Stimulated activated CD4-positive, alpha-beta T cell treated with anti-CD3 and anti-CD28 coated beads, Interleukin-1b, Interleukin-23, amount 100 ng/mL, for 4 hours (primary cell): ENCODE data around the gene TLCD5.

Experiments
- DNase-seq, 2 donors: peaks; one replicate each; pipeline ENCODE4 v3.0.0-alpha.2; 2020; ENCODE audit warnings: low read depth in 2 of 2

Gene TLCD5

DNA sequence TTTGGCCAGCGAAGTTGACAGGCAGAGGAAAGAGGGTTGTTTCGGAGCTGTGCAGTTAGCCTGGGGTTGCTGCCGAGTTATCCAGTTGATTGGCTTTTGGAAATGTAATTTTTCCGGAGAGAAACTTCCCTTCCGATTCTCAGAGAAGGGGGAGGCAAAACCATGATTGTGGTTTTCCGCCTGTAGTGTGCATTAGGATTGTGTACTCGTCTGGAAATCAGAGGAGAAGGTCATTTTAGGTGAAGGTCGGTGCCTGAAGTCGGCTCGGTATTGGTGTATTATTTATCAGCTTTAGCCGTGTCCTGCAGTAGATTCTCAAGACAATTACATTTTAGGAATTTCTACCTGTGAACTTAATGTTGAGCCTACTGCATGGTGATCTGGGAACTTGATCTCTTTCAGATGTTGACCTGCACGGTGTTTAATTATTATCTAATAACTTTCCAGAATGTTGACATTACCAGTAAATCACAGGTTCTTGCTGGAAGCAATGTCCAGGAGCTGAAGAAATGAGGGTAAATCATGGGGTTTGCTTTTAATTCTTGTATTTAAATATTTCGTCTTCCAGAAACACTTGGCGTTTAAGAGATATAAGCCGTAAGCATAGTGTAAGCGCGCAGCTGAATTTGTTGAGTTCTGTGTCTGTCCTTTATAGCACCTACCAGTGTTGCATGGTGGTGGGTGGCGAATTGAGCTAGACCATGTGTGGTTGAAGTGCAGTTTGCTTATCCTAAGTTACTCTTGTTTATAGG, 12.4 kb downstream of the TLCD5 start:
- DNase-seq = no peak

GRCh38 chr11:120338107-120338933, 13.2 kb downstream of the TLCD5 start:
- no peak for DNase-seq

GRCh38 chr11:120339394-120339890, 14.3 kb downstream of the TLCD5 start:
- no peak for DNase-seq

DNA sequence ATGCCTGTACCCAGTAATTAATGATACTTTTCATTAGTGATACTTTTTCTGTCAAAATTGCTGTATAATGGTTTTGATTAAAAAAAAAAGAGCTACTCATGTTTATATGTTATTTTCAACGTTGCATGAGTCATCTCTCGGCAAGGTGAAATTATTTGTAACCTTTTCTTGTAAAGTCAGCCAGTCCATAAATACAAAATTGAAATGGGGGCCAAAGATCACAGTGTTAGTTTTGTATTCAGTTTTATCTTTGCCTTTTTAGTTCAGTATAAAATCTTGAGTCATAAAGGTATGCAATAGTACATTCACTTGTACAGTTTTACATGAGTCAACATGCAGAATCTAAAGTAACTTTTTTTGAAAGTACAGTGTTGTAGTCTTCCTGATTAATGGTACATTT, 15.4 kb downstream of the TLCD5 start:
- DNase-seq = no peak

DNA sequence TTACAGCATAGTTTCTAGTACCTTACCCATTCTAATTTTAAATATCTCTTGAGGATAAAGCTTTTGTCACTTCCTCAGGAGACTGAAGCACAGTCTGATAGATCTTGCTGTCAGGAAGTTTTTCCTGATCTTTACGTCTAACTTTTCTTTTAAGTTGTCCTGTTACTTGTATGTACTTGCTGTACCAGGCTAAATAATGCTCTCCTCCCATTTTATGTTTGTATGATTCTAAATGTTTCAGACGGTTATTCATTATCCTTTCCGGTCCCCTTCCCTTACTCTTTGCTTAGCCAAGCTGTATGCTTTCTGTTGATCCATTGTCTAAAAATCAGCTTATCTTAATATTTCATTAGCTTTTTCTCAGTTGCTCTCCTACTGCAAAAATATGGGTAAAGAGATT, 17.1 kb downstream of the TLCD5 start:
- no peak for DNase-seq

- no peak for DNase-seq
These were observed 17.6 kb downstream of the TLCD5 start for GRCh38 chr11:120342678-120343077.

DNA sequence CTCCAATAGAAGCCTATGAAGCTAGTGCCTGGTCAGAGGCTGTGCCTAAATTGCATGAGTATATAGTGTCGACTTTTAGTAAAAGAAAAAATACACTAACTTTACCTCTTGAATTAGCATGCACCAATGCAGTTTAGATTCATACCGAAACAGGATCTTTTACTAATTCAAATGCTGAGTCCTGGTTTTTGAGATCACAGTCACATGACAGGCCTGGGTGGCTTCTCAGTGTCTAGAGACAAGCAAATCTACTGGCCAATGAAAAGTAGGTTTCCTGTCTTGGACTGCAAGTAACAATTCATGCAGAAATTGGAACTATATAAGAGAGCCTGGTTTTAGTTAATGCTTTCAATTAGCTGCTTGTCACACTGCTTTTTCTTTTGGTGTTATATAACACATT, 18.3 kb downstream of the TLCD5 start:
- DNase-seq = no peak

- DNase-seq = no peak
These were observed 19.4 kb downstream of the TLCD5 start for GRCh38 chr11:120344302-120345004.

DNA sequence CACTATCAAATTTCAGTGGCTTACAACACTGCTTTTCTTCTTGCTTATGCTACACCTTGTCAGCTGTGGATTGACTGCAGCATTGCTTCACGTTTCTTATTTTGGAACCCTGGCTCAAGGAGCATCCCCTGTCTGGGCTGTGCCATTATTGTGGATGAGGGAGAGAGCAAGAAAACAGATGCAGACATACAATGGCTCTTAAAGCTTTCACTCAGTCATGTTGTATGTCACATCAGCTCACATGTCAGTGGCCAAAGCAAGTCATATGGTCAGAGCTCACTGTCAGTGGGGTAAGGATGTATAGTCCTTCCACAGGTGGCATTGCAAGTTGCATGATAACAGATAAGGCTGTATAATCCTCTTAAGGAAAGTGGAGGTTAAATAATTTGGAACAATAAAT, 21.1 kb downstream of the TLCD5 start:
- no peak for DNase-seq

- no peak for DNase-seq
These were observed 25.5 kb downstream of the TLCD5 start for GRCh38 chr11:120350637-120351036.

DNA sequence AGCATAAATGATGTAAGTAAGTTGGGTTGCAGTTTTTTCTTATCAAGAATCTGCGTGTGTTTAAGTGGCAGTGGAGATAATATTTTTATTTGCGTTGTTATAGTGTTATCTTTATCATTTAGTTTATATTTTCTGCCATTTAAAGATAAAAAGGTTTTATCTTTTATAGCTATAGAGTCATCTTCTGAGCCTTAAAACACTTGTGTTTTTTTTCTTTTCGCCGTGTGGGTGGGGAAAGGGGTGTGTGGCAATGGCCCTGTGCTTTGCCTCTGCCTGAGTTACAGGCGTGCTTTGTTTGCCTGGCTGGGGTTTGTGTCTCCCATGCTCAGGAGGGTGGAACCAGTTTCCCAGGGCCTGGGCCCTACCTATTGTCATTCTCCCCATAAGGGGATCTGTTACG, 27.3 kb downstream of the TLCD5 start:
- no peak for DNase-seq

GRCh38 chr11:120354068-120354467, 29.0 kb downstream of the TLCD5 start:
- no peak for DNase-seq

GRCh38 chr11:120354779-120355178, 29.7 kb downstream of the TLCD5 start:
- no peak for DNase-seq

DNA sequence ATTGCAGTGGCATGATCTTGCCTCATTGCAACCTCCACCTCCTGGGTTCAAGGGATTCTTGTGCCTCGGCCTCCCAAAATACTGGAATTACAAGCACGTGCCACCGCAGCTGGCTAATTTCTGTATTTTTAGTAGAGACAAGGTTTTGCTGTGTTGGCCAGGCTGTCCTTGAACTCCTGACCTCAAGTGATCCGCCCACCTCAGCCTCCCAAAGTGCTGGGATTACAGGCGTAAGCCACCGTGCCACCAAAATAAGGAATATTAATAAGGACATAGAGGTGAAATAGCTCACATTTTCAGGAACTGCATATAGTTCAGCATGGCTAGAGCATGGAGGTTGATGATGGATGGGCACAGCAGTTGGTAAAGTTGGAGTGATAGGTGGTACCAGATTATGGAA, 32.5 kb downstream of the TLCD5 start:
- DNase-seq = no peak

DNA sequence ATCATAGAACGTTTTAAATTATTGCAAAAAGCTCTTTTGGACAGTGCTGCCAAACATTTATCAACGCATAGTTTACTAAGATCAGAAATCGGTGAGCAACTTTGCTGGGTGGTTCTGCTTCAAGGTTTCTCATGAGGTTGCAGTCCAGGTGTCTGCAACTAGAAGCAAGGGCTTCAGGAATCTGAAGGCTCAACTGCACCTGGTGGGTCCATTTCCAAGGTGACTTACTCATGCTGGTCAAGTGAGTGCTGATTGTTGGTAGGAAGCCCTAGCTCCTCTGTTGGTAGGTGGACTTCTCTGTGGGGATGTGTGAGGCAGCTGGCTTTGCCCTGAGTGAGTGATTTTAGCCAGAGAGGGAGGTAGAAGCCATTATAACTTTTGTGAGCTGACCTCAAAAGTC, 33.6 kb downstream of the TLCD5 start:
- DNase-seq = no peak

DNA sequence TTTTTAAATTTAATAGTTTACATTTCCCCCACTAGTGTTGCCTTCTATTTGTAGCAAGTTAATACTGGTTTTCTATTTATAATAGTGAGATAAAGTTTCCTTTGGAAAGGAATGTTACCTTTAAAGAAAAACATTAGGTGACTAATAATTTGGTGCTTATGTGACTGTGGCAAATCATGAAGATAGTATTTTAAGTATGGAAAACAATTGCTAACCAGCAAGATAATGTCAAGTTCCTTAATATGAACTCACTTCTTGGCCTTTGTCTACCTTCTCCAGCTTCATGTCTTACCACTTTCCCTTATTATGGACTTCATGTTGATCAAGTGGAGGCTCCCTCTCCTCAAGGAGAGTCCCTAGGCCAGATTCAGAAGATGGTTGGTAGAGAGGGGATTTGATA, 38.3 kb downstream of the TLCD5 start:
- DNase-seq = no peak

DNA sequence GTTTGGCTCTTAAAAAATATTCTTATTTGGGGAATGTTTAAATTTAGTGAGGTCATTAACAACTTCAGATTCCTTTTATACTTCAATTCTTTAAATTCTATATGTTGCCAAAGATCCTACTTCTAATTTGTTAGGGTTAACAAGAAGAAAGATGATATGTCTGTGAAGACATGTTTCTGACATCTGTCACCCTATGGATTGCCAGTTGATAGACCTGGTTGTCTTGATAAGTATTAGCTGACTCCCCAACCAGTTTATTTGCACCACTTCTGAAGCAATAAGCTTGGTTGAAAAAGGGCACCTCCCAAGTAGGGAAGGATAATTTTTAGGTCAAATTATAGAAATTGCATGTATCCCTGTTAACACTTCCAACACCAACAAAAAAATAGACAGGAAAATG, 40.4 kb downstream of the TLCD5 start:
- DNase-seq = no peak

DNA sequence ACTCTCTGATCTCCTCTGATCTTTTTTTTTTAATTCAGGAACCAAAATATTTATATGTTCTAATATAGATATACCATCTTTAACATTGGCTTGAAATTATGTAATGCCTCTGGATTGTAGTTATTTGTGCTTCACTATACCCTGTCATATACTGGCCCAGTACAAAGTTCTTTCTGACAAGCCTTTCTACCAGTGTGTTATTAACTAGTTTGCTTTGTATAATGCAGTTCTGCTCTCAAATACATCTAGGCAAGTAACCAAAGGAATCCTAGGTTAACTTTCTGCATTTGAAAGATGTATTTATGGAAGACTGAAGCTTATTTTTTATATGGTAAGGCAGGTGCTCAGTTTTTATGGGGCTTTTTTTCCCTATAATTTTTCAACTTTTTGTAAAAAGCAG, 47.2 kb downstream of the TLCD5 start:
- DNase-seq = no peak

DNA sequence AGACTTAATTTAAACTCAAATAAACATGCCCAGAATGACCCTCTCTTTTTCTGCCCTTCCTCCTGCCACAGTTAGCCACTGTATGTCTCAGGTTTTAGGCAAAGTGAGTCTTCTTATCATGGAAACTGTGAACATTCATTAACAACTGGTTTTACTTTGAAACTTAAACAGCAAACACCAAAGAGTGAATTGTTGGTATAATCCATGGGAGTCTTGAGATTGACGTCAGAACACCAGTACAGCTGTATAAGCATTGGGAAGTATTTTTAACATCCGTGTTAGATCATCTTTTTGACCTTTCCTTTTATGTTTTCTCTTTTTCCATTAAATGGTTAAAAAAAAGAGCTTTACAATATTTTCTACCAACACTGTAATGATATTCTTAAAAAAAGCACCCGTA, 50.0 kb downstream of the TLCD5 start:
- DNase-seq = no peak

DNA sequence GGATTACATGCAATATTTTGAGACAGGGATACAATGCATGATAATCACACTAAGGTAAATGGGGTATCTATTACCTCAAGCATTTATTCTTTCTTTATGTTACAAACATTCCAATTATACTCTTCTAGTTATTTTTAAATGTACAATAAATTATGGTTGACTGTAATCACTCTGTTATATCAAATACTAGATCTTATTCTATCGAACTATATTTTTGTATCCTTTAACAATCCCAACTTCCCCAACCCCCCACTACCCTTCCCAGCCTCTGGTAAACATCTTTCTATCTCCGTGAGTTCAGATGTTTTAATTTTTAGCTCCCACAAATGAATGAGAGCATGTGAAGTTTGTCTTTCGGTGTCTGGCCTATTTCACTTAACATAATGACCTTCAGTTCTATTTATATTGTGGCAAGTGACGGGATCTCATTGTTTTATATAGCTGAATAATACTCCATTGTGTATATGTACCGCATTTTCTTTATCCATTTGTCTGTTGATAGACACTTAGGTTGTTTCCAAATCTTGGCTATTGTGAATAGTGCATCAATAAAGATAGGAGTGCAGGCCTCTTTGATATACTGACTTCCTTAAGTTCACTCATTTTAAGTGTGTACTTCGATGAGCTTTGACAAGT, 51.6 kb downstream of the TLCD5 start:
- no peak for DNase-seq

DNA sequence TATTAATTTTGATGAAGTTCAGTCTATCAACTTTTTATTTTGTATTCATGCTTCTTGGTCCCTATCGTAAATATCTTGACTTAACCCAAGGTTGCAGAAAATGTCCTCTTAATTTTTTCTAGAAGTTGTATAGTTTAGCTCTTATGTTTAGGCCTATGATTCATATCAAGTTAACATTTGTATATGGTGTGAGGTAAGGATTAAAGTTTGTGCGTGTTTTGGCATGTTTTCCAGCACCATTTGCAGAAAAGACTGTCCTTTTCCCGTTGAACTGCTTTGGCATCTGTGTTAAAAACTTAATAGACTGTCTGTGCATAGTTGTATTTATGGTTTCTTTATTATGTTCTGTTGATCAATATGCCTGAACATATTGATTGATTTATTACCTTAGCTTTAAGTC, 53.4 kb downstream of the TLCD5 start:
- DNase-seq = no peak

DNA sequence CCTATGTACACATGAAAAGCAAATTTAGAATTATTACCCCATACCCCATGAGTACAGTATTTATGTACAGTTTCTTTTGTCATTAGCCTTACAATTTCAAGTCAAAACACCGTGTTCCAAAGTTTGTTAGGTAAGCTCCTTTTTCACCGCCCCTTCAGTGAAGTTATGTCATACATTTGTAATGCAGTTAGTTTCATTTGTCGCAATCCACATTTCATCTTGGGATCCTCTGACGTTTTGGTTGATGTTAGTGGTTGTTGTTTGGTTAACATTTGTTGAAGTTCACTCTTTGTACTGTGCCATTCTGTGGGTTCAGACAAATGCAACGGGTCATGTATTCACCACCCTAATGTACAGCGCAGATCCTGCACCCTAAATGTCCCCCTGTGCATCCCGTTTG, 56.3 kb downstream of the TLCD5 start:
- DNase-seq = no peak
